ENCODE measurements around the gene CCN5.

The CCN5 gene

DNA sequence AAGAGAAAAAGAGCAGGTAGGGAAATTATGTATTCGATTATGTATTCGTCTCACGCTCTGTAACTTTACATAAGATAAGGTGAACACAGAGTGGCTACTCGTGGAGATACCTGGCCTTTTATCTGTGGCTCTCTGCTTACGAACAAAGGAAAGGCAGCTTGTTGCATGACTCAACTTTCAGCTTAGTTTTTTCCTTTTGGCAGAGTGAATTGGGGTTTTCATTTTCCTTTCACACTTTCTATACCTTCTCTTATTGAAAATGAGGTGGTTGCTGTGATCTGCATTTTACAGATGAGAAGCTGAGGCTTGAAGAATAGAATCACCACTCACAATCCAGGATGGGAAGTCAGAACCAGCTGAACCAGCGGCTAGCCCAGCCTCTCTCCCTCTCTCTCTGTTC lies 17.2 kb downstream of the CCN5 start:
- TF ChIP-seq POLR2AphosphoS5 (IDR thresholded peaks at IDR 0.05; ENCODE audit: low read depth, low read length), result no peak
- no peak for TF ChIP-seq POLR2A (IDR thresholded peaks at IDR 0.05; ENCODE audit: low read depth, low read length)
- no peak for TF ChIP-seq TAF1 (IDR thresholded peaks at IDR 0.05; ENCODE audit: borderline replicate concordance, low read depth, low read length)
- no peak for FAIRE-seq
- no peak for DNase-seq (ENCODE audit: insufficient read length)

- FAIRE-seq, result no peak
- TF ChIP-seq POLR2AphosphoS5 (IDR thresholded peaks at IDR 0.05; ENCODE audit: low read depth, low read length), result no peak
- peak; percentile 50 for DNase-seq (ENCODE audit: insufficient read length)
These were observed 18.3 kb downstream of the CCN5 start for GRCh38 chr20:44733341-44734069.

- DNase-seq (ENCODE audit: insufficient read length) (no peak), FAIRE-seq (no peak)
- TF ChIP-seq POLR2A (IDR thresholded peaks at IDR 0.05; ENCODE audit: low read depth, low read length) (no peak), POLR2AphosphoS5 (IDR thresholded peaks at IDR 0.05; ENCODE audit: low read depth, low read length) (no peak), TAF1 (IDR thresholded peaks at IDR 0.05; ENCODE audit: borderline replicate concordance, low read depth, low read length) (no peak)
These were observed 19.8 kb downstream of the CCN5 start for GRCh38 chr20:44734938-44735337.

DNA sequence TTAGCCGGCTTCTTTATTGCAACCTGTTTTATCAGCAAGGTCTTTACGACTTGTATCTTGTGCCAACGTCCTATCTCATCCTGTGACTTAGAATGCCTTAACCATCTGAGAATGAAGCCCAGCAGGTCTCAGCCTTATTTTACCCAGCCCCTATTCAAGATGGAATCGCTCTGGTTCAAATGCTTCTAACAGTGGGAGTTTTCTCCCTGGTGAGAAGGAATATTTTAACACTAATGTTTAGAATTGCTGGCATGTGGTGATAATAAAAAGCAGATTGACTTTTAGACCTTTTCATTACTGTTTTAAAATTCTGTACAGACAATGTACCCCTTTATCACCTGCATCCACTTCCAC lies 20.6 kb downstream of the CCN5 start:
- FAIRE-seq, result no peak
- DNase-seq (ENCODE audit: insufficient read length), result no peak
- no peak for TF ChIP-seq POLR2AphosphoS5 (IDR thresholded peaks at IDR 0.05; ENCODE audit: low read depth, low read length)

DNA sequence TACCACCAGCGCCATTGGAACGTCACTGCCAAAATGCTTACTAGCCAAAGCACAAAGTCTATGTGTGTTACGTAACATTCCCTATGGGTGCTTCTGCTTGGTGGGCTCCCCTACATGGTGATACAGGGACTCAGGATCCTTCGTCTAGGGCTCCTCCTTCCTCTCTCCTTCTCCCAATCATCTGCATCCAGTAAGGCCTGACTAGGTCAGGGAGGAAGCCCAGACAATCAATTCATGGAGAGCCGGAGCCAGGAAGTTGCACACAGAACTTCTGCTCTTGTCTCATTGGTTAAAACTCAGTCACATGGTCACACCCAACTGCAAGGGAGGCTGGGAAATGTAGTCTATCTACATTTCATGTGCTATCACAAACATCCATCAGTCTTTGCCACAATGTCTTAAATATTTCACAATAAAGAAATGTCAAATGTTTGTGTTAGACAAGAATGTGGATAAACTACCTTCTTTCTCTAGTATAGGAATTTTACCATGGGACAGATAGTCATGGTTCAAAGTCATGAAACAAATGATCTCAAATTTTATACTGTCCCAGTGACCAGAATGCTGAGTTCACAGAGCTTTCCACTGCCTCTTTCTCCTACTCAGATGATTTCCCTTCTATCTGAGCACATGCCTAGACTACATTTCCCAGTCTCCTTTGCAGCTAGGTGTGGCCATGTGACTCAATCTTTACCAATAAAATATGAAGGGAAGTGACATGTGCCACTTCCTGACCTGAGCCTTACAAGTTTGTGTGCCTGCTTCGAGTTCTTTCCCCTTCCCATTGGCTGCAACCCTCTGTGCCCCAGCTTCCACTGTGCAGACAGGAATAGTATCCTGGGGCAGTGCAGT lies 21.2 kb downstream of the CCN5 start:
- FAIRE-seq (no peak), DNase-seq (ENCODE audit: insufficient read length) (no peak)
- TF ChIP-seq POLR2AphosphoS5 (IDR thresholded peaks at IDR 0.05; ENCODE audit: low read depth, low read length) (no peak), POLR2A (IDR thresholded peaks at IDR 0.05; ENCODE audit: low read depth, low read length) (no peak), TAF1 (IDR thresholded peaks at IDR 0.05; ENCODE audit: borderline replicate concordance, low read depth, low read length) (no peak)

DNA sequence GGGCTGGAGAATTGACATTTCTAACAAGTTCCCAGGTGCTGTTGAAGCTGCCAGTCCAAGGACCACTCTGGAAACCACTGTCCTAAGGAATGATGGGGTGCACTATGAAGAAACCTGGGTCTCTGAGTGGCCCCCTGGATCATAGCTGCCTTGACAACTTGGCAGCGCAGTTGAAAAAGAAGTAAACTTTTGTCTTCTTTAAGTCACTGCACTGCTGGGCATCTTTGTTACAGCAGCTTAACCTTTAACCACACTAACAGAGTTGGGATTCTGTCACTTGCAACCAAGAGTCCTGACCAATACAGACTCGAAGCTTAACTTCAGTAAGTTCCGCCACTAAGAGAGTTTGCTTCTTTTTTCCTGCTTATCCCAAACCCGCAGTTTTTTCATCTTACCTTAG lies 21.9 kb downstream of the CCN5 start:
- no peak for DNase-seq (ENCODE audit: insufficient read length)
- TF ChIP-seq TAF1 (IDR thresholded peaks at IDR 0.05; ENCODE audit: borderline replicate concordance, low read depth, low read length), result no peak
- no peak for TF ChIP-seq POLR2AphosphoS5 (IDR thresholded peaks at IDR 0.05; ENCODE audit: low read depth, low read length)
- no peak for TF ChIP-seq POLR2A (IDR thresholded peaks at IDR 0.05; ENCODE audit: low read depth, low read length)
- FAIRE-seq, result no peak

- TF ChIP-seq POLR2AphosphoS5 (IDR thresholded peaks at IDR 0.05; ENCODE audit: low read depth, low read length), result no peak
- no peak for TF ChIP-seq POLR2A (IDR thresholded peaks at IDR 0.05; ENCODE audit: low read depth, low read length)
- no peak for TF ChIP-seq TAF1 (IDR thresholded peaks at IDR 0.05; ENCODE audit: borderline replicate concordance, low read depth, low read length)
- DNase-seq (ENCODE audit: insufficient read length) (peak; percentile 53), FAIRE-seq (peak; percentile 85)
These were observed 23.8 kb downstream of the CCN5 start for GRCh38 chr20:44738813-44739477.

- TF ChIP-seq POLR2A (IDR thresholded peaks at IDR 0.05; ENCODE audit: low read depth, low read length), result no peak
- no peak for TF ChIP-seq TAF1 (IDR thresholded peaks at IDR 0.05; ENCODE audit: borderline replicate concordance, low read depth, low read length)
- DNase-seq (ENCODE audit: insufficient read length) (no peak), FAIRE-seq (no peak)
These were observed 24.8 kb downstream of the CCN5 start for GRCh38 chr20:44739942-44740341.

GRCh38 chr20:44742304-44743079 lies 27.3 kb downstream of the CCN5 start:
- no peak for DNase-seq (ENCODE audit: insufficient read length)
- TF ChIP-seq POLR2AphosphoS5 (IDR thresholded peaks at IDR 0.05; ENCODE audit: low read depth, low read length) (no peak), TAF1 (IDR thresholded peaks at IDR 0.05; ENCODE audit: borderline replicate concordance, low read depth, low read length) (no peak), POLR2A (IDR thresholded peaks at IDR 0.05; ENCODE audit: low read depth, low read length) (no peak)
- FAIRE-seq, result no peak

DNA sequence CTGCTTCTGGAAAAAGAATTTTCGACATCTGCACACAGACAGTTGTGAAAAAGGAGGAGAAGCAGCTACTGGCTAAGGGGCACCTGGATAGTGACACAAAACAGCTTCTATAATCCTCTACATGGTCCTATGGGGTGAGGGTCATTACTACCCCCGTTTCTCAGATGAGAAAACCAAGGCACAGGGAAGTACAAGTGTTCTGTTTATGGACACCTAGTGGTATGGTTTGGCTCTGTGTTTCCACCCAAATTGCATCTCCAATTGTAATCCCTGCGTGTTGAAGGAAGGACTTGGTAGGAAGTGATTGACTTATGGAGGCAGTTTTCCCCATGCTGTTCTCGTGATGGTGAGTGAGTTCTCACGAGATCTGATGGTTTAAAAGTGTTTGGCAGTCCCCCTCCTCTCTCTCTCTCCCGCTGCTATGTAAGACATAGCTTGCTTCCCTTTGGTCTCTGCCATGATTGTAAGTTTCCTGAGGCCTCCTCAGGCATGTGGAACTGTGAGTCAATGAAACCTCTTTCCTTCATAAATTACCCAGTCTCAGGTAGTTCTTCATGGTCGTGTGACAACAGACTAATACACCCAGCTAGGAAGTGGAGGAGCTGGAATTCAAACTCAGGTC lies 28.0 kb downstream of the CCN5 start:
- DNase-seq (ENCODE audit: insufficient read length), result no peak
- FAIRE-seq, result no peak
- TF ChIP-seq POLR2AphosphoS5 (IDR thresholded peaks at IDR 0.05; ENCODE audit: low read depth, low read length) (no peak), POLR2A (IDR thresholded peaks at IDR 0.05; ENCODE audit: low read depth, low read length) (no peak), TAF1 (IDR thresholded peaks at IDR 0.05; ENCODE audit: borderline replicate concordance, low read depth, low read length) (no peak)

Data from GM12892 (cell line).